Measurements from ENCODE around the gene CAPN2. TPM values are rescaled to one million over a fixed set of nuclear protein-coding genes. Genes with fewer than 3 reads are reported as not detected.
A peak's percentile ranks its signal among the peaks of the same experiment; 100 is the strongest.

CAPN2 gene
- total RNA-seq, 2 donors from 2014 or later: 61.4 to 72.3 TPM

DNA sequence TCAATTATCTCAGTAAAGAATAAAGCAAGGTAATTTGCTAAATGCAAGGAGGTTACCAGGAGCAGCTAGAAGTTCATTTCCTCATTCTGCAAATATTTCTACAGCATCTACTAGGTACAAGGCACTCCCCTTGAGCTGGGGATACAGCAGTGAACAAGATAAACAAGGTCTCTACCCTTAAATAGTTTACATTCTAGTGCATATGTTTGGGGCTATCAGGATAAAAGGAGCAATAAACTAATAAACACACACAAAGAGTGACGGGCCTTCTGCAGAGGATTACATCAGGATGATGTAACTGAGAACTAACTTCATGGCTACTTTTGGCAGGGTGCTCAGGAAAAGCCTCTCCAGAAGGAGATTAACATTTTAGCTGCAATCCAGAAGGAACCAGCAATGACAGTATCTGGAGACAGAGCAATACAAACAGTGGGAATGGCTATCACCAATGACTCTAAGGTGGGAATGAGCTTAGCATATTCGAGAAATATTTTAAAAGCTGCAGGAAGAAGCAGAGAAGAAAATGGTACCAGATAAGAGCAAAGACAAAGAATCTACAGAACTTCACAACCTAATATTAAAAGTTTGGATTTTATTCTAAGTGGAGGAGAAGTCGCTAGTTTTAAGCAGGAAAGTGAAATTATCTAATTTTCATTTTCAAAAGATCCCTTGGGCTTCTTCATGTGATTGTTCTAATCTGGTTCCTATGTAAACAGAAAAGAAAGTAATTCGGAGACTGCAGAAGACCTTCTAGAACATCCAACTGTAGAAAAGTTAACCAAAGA, 107.6 kb downstream of the CAPN2 start:
- no peak for DNase-seq (ENCODE audit: low spot score)
- H3K36me3 ChIP-seq: peaks cover 6% of the 10 kb centered on the region
- no peak overlapping the region for H3K4me3 ChIP-seq
- no peaks in the 10 kb centered on the region for H3K27me3 ChIP-seq
- TF ChIP-seq, protein P1, sequence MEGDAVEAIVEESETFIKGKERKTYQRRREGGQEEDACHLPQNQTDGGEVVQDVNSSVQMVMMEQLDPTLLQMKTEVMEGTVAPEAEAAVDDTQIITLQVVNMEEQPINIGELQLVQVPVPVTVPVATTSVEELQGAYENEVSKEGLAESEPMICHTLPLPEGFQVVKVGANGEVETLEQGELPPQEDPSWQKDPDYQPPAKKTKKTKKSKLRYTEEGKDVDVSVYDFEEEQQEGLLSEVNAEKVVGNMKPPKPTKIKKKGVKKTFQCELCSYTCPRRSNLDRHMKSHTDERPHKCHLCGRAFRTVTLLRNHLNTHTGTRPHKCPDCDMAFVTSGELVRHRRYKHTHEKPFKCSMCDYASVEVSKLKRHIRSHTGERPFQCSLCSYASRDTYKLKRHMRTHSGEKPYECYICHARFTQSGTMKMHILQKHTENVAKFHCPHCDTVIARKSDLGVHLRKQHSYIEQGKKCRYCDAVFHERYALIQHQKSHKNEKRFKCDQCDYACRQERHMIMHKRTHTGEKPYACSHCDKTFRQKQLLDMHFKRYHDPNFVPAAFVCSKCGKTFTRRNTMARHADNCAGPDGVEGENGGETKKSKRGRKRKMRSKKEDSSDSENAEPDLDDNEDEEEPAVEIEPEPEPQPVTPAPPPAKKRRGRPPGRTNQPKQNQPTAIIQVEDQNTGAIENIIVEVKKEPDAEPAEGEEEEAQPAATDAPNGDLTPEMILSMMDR (IDR thresholded peaks at IDR 0.05): no peak
- peaks cover 0 to 49% of the 10 kb centered on the region in 2 donors for H3K4me1 ChIP-seq
- H3K9me3 ChIP-seq: no peaks in the 10 kb centered on the region
- peak overlapping the region; percentile 9 to 50 for H3K27ac ChIP-seq

DNA sequence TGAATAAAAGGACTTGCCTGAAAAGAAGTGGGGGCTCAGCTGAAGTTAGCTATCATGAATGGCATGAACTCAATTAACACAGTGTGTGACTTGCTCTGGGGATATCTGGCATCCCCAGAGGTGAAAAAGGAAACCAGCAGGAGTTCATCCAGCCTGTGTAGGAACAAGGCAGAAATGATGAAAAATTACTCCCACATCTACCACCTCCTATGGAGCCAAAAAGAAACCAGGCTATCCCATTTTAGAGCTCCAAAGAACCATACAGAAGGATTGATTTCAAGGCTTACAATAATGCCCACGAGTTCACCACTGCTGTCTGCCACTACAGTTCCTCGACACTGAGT, 108.1 kb downstream of the CAPN2 start:
- Histone ChIP-seq H3K9me3 (no peaks in the 10 kb centered on the region), H3K27ac (peak overlapping the region; percentile 9 to 50), H3K4me1 (peaks cover 0 to 49% of the 10 kb centered on the region in 2 donors), H3K27me3 (no peaks in the 10 kb centered on the region), H3K36me3 (peaks cover 6% of the 10 kb centered on the region), H3K4me3 (no peak overlapping the region)
- no peak for DNase-seq (ENCODE audit: low spot score)
- TF ChIP-seq, protein P1 (IDR thresholded peaks at IDR 0.05): no peak

DNA sequence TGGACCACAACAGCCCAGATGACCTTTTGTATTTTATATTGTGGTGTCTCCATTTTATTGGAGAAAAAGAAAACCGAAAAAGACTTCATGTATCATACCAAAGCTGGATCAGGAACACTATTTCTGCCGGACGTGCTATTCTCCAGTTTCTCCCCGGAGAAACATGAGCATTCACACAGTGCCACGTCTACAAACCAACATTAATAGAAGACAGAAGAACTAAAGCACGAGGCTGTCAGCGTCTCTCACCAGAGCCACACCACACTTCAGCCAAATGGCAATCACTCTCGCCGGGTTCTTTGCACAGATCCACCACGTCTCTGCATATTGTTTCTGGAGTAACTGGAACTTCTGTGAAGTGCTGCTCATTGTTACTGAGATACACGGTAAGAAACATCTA, 108.6 kb downstream of the CAPN2 start:
- H3K27me3 ChIP-seq: no peaks in the 10 kb centered on the region
- H3K4me3 ChIP-seq: no peak overlapping the region
- no peak for DNase-seq (ENCODE audit: low spot score)
- H3K9me3 ChIP-seq: no peaks in the 10 kb centered on the region
- TF ChIP-seq, protein P1 (IDR thresholded peaks at IDR 0.05): no peak
- H3K36me3 ChIP-seq: peaks cover 6% of the 10 kb centered on the region
- H3K27ac ChIP-seq: peak overlapping the region; percentile 9 to 50
- H3K4me1 ChIP-seq: peaks cover 0 to 49% of the 10 kb centered on the region in 2 donors

DNA sequence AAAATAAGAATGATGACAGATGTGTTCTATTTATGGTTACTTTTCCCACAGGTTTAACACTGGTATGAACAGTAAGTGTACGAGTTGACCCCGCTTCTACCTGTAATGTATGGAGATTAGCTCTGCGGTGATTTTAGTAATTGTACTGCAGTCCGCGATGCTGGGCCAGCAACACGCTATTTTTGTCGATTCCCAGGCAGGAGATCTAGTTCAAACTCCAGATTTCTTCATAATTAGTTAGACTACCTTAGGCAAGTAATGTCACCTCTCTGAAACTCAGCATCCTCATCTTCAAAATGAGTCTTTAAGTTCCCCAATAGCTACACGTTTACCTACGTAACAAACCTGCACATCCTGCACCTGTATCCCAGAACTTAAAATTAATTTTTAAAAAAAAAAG, 111.9 kb downstream of the CAPN2 start:
- DNase-seq (ENCODE audit: low spot score): no peak
- no peaks in the 10 kb centered on the region for H3K27me3 ChIP-seq
- TF ChIP-seq, protein P1 (IDR thresholded peaks at IDR 0.05): no peak
- no peak overlapping the region for H3K4me3 ChIP-seq
- H3K36me3 ChIP-seq: no peaks in the 10 kb centered on the region
- no peaks in the 10 kb centered on the region for H3K9me3 ChIP-seq
- H3K27ac ChIP-seq: no peak overlapping the region
- peaks cover 0 to 67% of the 10 kb centered on the region in 2 donors for H3K4me1 ChIP-seq

DNA sequence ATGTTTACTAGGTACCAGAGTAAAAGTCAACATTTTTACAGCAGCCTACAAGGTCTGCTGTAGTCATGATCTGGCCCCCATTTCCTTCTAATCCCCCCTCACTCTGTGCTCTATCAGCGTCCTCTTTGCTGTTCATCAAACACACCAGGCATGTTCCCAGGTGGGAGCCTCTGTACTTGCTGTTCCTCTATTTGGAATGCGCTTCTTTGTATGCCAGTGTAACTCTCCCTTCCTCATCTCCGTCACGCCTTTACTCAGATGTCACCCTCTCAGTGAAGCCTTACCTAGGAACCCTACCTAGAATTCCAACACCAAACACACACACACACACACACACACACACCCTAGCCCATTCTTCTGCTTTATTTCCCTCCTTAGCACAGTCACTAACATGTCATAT, 112.4 kb downstream of the CAPN2 start:
- no peak overlapping the region for H3K4me3 ChIP-seq
- no peak overlapping the region for H3K27ac ChIP-seq
- H3K9me3 ChIP-seq: no peaks in the 10 kb centered on the region
- H3K36me3 ChIP-seq: no peaks in the 10 kb centered on the region
- H3K27me3 ChIP-seq: no peaks in the 10 kb centered on the region
- DNase-seq (ENCODE audit: low spot score): no peak
- TF ChIP-seq, protein P1 (IDR thresholded peaks at IDR 0.05): no peak
- peaks cover 0 to 67% of the 10 kb centered on the region in 2 donors for H3K4me1 ChIP-seq

Other genes with a start within 250 kb of the CAPN2 start
- gene CAPN8, start 46.8 kb upstream of the CAPN2 start, total RNA-seq: not detected
- 10 to 100 TPM; 26.8 to 29.3 TPM for gene TP53BP2, start 133.4 kb downstream of the CAPN2 start, total RNA-seq

All from right atrium auricular region (tissue), 2 donors.